IMR-90 (cell line): ENCODE data around the gene IQCC.

Source experiments
- CEBPB ChIP-seq: IDR thresholded peaks from 2 replicates; pipeline ENCODE4 v1.6.1; 2012; ENCODE audit warnings: low read depth, low read length, improper control_type of control experiment
- CHD1 ChIP-seq: IDR thresholded peaks from 2 replicates; pipeline ENCODE4 v1.6.1; 2012; ENCODE audit warnings: low read depth, low read length, improper control_type of control experiment
- CTCF ChIP-seq: conservative IDR thresholded peaks from 2 replicates; pipeline ENCODE4 v1.5.1; 2012; ENCODE audit warnings: mild to moderate bottlenecking, low read depth, low read length, improper control_type of control experiment
- FOS ChIP-seq: fragments of 150-350 bp; IDR thresholded peaks from 2 replicates; pipeline ENCODE4 v1.6.1; 2016; ENCODE audit warnings: low read depth, low read length
- POLR2A ChIP-seq: IDR thresholded peaks from 2 replicates; pipeline ENCODE4 v1.6.1; 2012; ENCODE audit warnings: mild to moderate bottlenecking, low read depth, low read length
- RAD21 ChIP-seq: IDR thresholded peaks from 2 replicates; pipeline ENCODE4 v1.6.1; 2012; ENCODE audit warnings: low read length, improper control_type of control experiment
- RCOR1 ChIP-seq: IDR thresholded peaks from 2 replicates; pipeline ENCODE4 v1.6.1; 2012; ENCODE audit warnings: mild to moderate bottlenecking, low read length, improper control_type of control experiment; ENCODE audit not compliant: insufficient replicate concordance
- RFX5 ChIP-seq: IDR thresholded peaks from 2 replicates; pipeline ENCODE4 v1.8.0; 2012; ENCODE audit warnings: low read depth, mild to moderate bottlenecking, low read length, moderate library complexity
- SMC3 ChIP-seq: fragments of 150-350 bp; IDR thresholded peaks from 2 replicates; pipeline ENCODE4 v1.6.1; 2016; ENCODE audit warnings: low read depth, mild to moderate bottlenecking, antibody characterized with exemption, low read length, moderate library complexity
- USF2 ChIP-seq: fragments of 150-350 bp; IDR thresholded peaks from 2 replicates; pipeline ENCODE4 v1.6.1; 2017; ENCODE audit warnings: mild to moderate bottlenecking, antibody characterized with exemption, low read length, low read depth

- no peak for TF ChIP-seq CTCF
- TF ChIP-seq SMC3: no peak
- no peak for TF ChIP-seq FOS
- no peak for TF ChIP-seq CEBPB
- no peak for TF ChIP-seq RFX5
- TF ChIP-seq RCOR1: no peak
- no peak for TF ChIP-seq RAD21
- no peak for TF ChIP-seq POLR2A
- no peak for TF ChIP-seq CHD1
- TF ChIP-seq USF2: no peak
Measured at GRCh38 chr1:32242341-32242851, 36.9 kb downstream of the IQCC start.
